Esophagus squamous epithelium (tissue), 5 donors: Measurements from ENCODE around the gene CASK. TPM values are rescaled to one million over a fixed set of nuclear protein-coding genes. Genes with fewer than 3 reads are reported as not detected.

Experiments used
- DNase-seq: peaks from one replicate; lab custom pipeline; 2025; lab: John Stamatoyannopoulos, UW
- H3K27ac ChIP-seq, 4 donors: fragments of 200-600 bp; sonication (generic); one replicate each; pipeline ENCODE4 v1.5.1; 2016 to 2019; ENCODE audit warnings: mild to moderate bottlenecking in 1 of 4
- H3K27me3 ChIP-seq, 4 donors: fragments of 200-600 bp; sonication (generic); 1 replicate in 3 of 4; 2 replicates in 1 of 4; pipeline versions ENCODE4 v1.5.1 to v1.6.0; 2017 to 2021; ENCODE audit warnings: antibody characterized with exemption in 1 of 4
- H3K36me3 ChIP-seq, 3 donors: fragments of 200-600 bp; sonication (generic); one replicate each; pipeline ENCODE4 v1.5.1; 2016 to 2019
- H3K4me1 ChIP-seq, 3 donors: fragments of 200-600 bp; sonication (generic); one replicate each; pipeline ENCODE4 v1.5.1; 2017 to 2019
- H3K4me3 ChIP-seq, 4 donors: fragments of 200-600 bp; sonication (generic); 1 replicate in 3 of 4; 2 replicates in 1 of 4; pipeline ENCODE4 v1.5.1; 2016 to 2019; ENCODE audit warnings: mild to moderate bottlenecking in 2 of 4, moderate library complexity in 1 of 4
- H3K9me3 ChIP-seq, 3 donors: fragments of 200-600 bp; sonication (generic); one replicate each; pipeline ENCODE4 v1.5.1; 2016 to 2019
- POLR2A ChIP-seq, 4 donors: fragments of 450-650 bp; IDR thresholded peaks; one replicate each; pipeline ENCODE4 v1.6.1; 2017; ENCODE audit warnings: antibody characterized with exemption in 4 of 4, mild to moderate bottlenecking in 4 of 4, moderate library complexity in 3 of 4
- WGBS, 2 donors: methylation state at CpG; one replicate each; pipeline ENCODE4 v1.1.5; 2018; 5-methylcytosine and 5-hydroxymethylcytosine counted together
- intact Hi-C: fragments of 100-400 bp; cut with DNase I; formaldehyde crosslinking; loops from one replicate; pipeline ENCODE4 v1.15.0; 2022
- total RNA-seq, 4 donors: library from RNA; depleted of rRNA; stranded (reverse); fragments of >200 nt; gene quantifications; one replicate each; pipeline ENCODE4 v1.1.0, GENCODE V29; 2016
- TF ChIP-seq, protein P1 (sequence below), 6 experiments: fragments of 450-650 bp in 4 of 6; fragments of 200-600 bp in 2 of 6; sonication (generic) in 2 of 6; IDR thresholded peaks; one replicate each; pipeline ENCODE4 v1.5.1; 2016 to 2019; ENCODE audit warnings: antibody characterized with exemption in 6 of 6, mild to moderate bottlenecking in 4 of 6, moderate library complexity in 4 of 6
- donor health status: DM: yes; HTN: yes; CAD: no.

CASK gene
- total RNA-seq, 4 donors from 2014 or later: 32.3 to 57.4 (median 36.0) TPM

DNA sequence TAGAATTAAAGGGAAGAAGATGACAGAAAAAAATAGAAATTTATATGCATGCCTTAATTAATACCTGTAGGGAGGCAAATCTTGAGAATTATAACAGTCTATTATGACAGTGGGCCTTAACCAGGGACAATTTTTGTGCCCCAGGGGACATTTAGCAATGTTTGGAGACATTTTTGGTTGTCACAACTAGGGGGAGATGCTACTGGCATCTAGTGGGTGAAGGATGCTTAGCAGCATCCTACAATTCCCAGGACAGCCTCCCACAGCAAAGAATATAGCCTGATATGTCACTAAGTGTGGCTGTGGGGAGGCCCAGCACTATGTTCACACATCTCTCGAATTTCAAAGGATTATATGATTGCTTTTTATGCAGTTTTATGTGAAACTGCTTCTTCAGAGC, 188.8 kb downstream of the CASK start:
- peaks cover 0 to 6% (median 0%) of the 10 kb centered on the region in 3 donors for H3K4me1 ChIP-seq
- WGBS, 2 donors: 4 to 18% methylated on average over 1 of the region's 1 CpG
- H3K27me3 ChIP-seq: no peaks in the 10 kb centered on the region
- no peak for DNase-seq
- H3K36me3 ChIP-seq: no peaks in the 10 kb centered on the region
- TF ChIP-seq, protein P1, sequence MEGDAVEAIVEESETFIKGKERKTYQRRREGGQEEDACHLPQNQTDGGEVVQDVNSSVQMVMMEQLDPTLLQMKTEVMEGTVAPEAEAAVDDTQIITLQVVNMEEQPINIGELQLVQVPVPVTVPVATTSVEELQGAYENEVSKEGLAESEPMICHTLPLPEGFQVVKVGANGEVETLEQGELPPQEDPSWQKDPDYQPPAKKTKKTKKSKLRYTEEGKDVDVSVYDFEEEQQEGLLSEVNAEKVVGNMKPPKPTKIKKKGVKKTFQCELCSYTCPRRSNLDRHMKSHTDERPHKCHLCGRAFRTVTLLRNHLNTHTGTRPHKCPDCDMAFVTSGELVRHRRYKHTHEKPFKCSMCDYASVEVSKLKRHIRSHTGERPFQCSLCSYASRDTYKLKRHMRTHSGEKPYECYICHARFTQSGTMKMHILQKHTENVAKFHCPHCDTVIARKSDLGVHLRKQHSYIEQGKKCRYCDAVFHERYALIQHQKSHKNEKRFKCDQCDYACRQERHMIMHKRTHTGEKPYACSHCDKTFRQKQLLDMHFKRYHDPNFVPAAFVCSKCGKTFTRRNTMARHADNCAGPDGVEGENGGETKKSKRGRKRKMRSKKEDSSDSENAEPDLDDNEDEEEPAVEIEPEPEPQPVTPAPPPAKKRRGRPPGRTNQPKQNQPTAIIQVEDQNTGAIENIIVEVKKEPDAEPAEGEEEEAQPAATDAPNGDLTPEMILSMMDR (IDR thresholded peaks at IDR 0.05): peak in 2 of 6 experiments; percentile 10 to 16
- no peak for TF ChIP-seq POLR2A (IDR thresholded peaks at IDR 0.05)
- no peak overlapping the region for H3K4me3 ChIP-seq
- no peak overlapping the region for H3K27ac ChIP-seq
- no peaks in the 10 kb centered on the region for H3K9me3 ChIP-seq
- intact Hi-C loops: no loop called here

DNA sequence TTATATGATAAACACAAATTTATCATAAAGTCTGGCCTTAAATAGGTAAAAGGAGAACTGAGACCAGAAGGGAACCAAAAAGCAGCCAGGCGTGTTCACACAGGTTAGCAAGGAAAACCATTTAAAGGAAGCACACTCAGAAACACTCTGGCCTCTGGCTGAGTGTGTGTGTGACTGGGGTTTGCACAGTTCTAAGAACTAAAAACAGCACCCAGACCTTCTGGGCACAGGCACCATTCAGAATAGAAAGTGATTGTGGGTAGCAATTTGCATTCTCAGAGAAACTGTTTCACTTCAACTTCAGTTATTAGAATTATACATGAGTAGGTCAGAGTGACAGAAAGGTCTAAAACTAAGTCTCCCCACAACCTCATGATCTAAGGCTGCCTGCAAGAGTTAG, 189.4 kb downstream of the CASK start:
- Histone ChIP-seq H3K4me1 (peaks cover 0 to 6% (median 0%) of the 10 kb centered on the region in 3 donors), H3K9me3 (no peaks in the 10 kb centered on the region), H3K36me3 (no peaks in the 10 kb centered on the region), H3K27me3 (no peaks in the 10 kb centered on the region), H3K4me3 (no peak overlapping the region), H3K27ac (no peak overlapping the region)
- 26 to 80% methylated on average over 1 of the region's 1 CpG for WGBS, 2 donors
- TF ChIP-seq, protein P1 (IDR thresholded peaks at IDR 0.05): no peak
- DNase-seq: no peak
- intact Hi-C loops: no loop called here

DNA sequence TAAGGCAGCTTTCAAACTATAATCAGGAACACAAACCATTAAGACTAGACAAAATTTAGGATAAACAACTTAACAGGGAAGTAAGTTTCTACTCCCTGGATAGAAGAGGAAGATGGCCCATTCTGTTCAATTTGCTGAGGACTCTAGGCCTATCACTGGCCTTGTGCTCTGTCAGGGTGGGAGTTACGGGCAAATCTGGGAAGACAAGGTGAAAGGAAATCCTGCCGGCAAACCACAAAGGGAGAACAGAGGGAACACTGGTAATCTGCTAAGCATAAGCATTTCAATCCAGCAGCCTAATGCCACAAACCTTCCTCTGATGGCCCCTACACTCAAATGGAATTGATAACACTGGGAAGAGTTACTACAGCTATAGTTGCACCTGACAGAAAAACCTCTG, 191.1 kb downstream of the CASK start:
- no peak for TF ChIP-seq POLR2A (IDR thresholded peaks at IDR 0.05)
- TF ChIP-seq, protein P1 (IDR thresholded peaks at IDR 0.05): no peak
- no peaks in the 10 kb centered on the region for H3K36me3 ChIP-seq
- 80 to 85% methylated on average over 1 to 2 of the region's 2 CpGs for WGBS, 2 donors
- DNase-seq: no peak
- intact Hi-C loops: no loop called here
- no peak overlapping the region for H3K4me3 ChIP-seq
- no peak overlapping the region for H3K27ac ChIP-seq
- no peaks in the 10 kb centered on the region for H3K27me3 ChIP-seq
- peaks cover 0 to 6% (median 0%) of the 10 kb centered on the region in 3 donors for H3K4me1 ChIP-seq
- no peaks in the 10 kb centered on the region for H3K9me3 ChIP-seq

DNA sequence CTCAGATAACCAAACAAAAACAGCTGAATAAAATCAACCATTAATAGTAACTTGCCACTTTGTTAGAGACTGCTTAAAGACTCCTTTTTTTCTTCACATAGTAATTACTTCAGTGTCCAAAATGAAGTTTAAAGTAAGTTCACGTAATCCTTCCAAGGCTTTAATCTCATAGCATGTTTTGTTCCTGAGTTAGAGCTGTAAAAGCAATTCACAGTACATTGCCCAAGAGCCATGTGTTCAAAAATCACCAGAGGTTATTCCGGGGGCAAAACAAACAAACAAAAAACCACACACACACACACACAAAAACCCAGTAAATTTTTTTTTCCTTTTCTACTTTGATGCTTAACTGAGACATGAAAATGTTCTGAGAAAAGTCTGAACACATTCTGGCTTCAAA, 193.3 kb downstream of the CASK start:
- intact Hi-C loops: no loop called here
- peaks cover 0 to 6% (median 0%) of the 10 kb centered on the region in 3 donors for H3K4me1 ChIP-seq
- H3K9me3 ChIP-seq: no peaks in the 10 kb centered on the region
- no peak overlapping the region for H3K27ac ChIP-seq
- 58 to 75% methylated on average over 2 of the region's 2 CpGs for whole genome bisulfite sequencing, 2 donors
- TF ChIP-seq, protein P1 (IDR thresholded peaks at IDR 0.05): no peak
- TF ChIP-seq POLR2A (IDR thresholded peaks at IDR 0.05): no peak
- H3K36me3 ChIP-seq: no peaks in the 10 kb centered on the region
- H3K27me3 ChIP-seq: no peaks in the 10 kb centered on the region
- DNase-seq: no peak
- no peak overlapping the region for H3K4me3 ChIP-seq

DNA sequence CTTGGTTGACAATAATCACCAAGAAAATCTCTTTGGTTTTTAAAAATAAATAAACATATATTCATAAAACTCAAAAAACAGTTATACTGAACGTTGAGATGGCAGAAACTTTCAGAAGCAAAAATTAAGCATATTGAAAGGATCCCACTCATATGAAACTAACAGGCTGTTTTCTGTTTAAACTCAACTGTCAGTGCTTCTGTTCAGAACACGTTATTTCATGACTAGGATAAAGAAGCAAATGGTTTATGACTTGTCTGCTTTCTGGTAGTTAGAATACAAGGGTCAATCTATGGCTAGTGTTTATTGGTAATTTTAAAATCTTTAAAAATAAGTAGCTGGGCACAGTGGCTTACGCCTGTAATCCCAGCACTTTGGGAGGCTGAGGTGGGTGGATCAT, 195.2 kb downstream of the CASK start:
- Histone ChIP-seq H3K36me3 (no peaks in the 10 kb centered on the region), H3K4me1 (no peaks in the 10 kb centered on the region), H3K27ac (no peak overlapping the region), H3K4me3 (no peak overlapping the region), H3K27me3 (no peaks in the 10 kb centered on the region), H3K9me3 (no peaks in the 10 kb centered on the region)
- intact Hi-C loops: no loop called here
- no peak for DNase-seq
- TF ChIP-seq POLR2A (IDR thresholded peaks at IDR 0.05): no peak
- TF ChIP-seq, protein P1 (IDR thresholded peaks at IDR 0.05): no peak
- WGBS, 2 donors: 58 to 71% methylated on average over 3 of the region's 3 CpGs
